ENCODE data around the gene WDR93.

WDR93 gene

GRCh38 chr15:89725064-89725463 is 34.5 kb downstream of the WDR93 start:
- H3K4me1 ChIP-seq (ENCODE audit: control insufficient read depth in 1 of 2, insufficient read depth in 2 of 2, low read length in 2 of 2), result no peaks in the 10 kb centered on the region
- H3K79me1 ChIP-seq (ENCODE audit: low read length), result no peaks in the 10 kb centered on the region
- no peak overlapping the region for H3K4me3 ChIP-seq (ENCODE audit: low read depth, low read length)
- no peak overlapping the region for H4K91ac ChIP-seq (ENCODE audit: low read depth, low read length)
- no peaks in the 10 kb centered on the region for H3K79me2 ChIP-seq (ENCODE audit: control insufficient read depth, insufficient read depth, low read length, poor library complexity)
- no peak overlapping the region for H2BK5ac ChIP-seq (ENCODE audit: low read depth, low read length, poor library complexity)
- no peak overlapping the region for H3K27ac ChIP-seq (ENCODE audit: low read depth, low read length)
- no peak overlapping the region for H3K9ac ChIP-seq (ENCODE audit: low read length)
- H2BK120ac ChIP-seq (ENCODE audit: insufficient read depth, low read length, poor library complexity), result no peak overlapping the region
- no peak overlapping the region for H2AK5ac ChIP-seq (ENCODE audit: low read length)
- no peak overlapping the region for H3K14ac ChIP-seq (ENCODE audit: low read length)
- no peak overlapping the region for H2BK12ac ChIP-seq (ENCODE audit: low read length)
- H4K12ac ChIP-seq (ENCODE audit: low read depth, low read length), result no peak overlapping the region
- no peak overlapping the region for H2AFZ ChIP-seq (ENCODE audit: insufficient read depth, low read length, poor library complexity)
- no peaks in the 10 kb centered on the region for H3K27me3 ChIP-seq (ENCODE audit: insufficient read depth, low read length)
- WGBS (ENCODE audit: extremely low coverage, insufficient coverage, insufficient read length), result no CpG with 5 or more reads among the region's 1 CpG
- H3K36me3 ChIP-seq (ENCODE audit: control insufficient read depth in 1 of 2, insufficient read depth in 2 of 2, low read length in 2 of 2), result no peaks in the 10 kb centered on the region
- H3K18ac ChIP-seq (ENCODE audit: low read length), result no peak overlapping the region
- no peak overlapping the region for H3K4me2 ChIP-seq (ENCODE audit: low read length)
- no peak overlapping the region for H3K23ac ChIP-seq (ENCODE audit: low read length)
- H3K9me3 ChIP-seq (ENCODE audit: insufficient read depth, low read depth, low read length), result peaks cover 1% of the 10 kb centered on the region
- no peak overlapping the region for H4K8ac ChIP-seq (ENCODE audit: low read depth, low read length)
- no peak for DNase-seq
- no peak overlapping the region for H3K4ac ChIP-seq (ENCODE audit: low read depth, low read length)

- H3K4me2 ChIP-seq (ENCODE audit: low read length), result no peak overlapping the region
- no peak overlapping the region for H4K8ac ChIP-seq (ENCODE audit: low read depth, low read length)
- no peak overlapping the region for H3K4me3 ChIP-seq (ENCODE audit: low read depth, low read length)
- no peaks in the 10 kb centered on the region for H3K4me1 ChIP-seq (ENCODE audit: control insufficient read depth in 1 of 2, insufficient read depth in 2 of 2, low read length in 2 of 2)
- H3K27ac ChIP-seq (ENCODE audit: low read depth, low read length), result no peak overlapping the region
- H3K9ac ChIP-seq (ENCODE audit: low read length), result no peak overlapping the region
- no peak overlapping the region for H2AFZ ChIP-seq (ENCODE audit: insufficient read depth, low read length, poor library complexity)
- H2AK5ac ChIP-seq (ENCODE audit: low read length), result no peak overlapping the region
- no peaks in the 10 kb centered on the region for H3K79me2 ChIP-seq (ENCODE audit: control insufficient read depth, insufficient read depth, low read length, poor library complexity)
- H3K23ac ChIP-seq (ENCODE audit: low read length), result no peak overlapping the region
- peak in 1 of 2 donors; percentile 10 for DNase-seq
- peaks cover 1% of the 10 kb centered on the region for H3K9me3 ChIP-seq (ENCODE audit: insufficient read depth, low read depth, low read length)
- H3K4ac ChIP-seq (ENCODE audit: low read depth, low read length), result no peak overlapping the region
- no peak overlapping the region for H2BK5ac ChIP-seq (ENCODE audit: low read depth, low read length, poor library complexity)
- no peak overlapping the region for H3K14ac ChIP-seq (ENCODE audit: low read length)
- no peaks in the 10 kb centered on the region for H3K79me1 ChIP-seq (ENCODE audit: low read length)
- H3K27me3 ChIP-seq (ENCODE audit: insufficient read depth, low read length), result no peaks in the 10 kb centered on the region
- no CpG with 5 or more reads among the region's 2 CpGs for WGBS (ENCODE audit: extremely low coverage, insufficient coverage, insufficient read length)
- no peak overlapping the region for H4K12ac ChIP-seq (ENCODE audit: low read depth, low read length)
- no peaks in the 10 kb centered on the region for H3K36me3 ChIP-seq (ENCODE audit: control insufficient read depth in 1 of 2, insufficient read depth in 2 of 2, low read length in 2 of 2)
- H2BK12ac ChIP-seq (ENCODE audit: low read length), result no peak overlapping the region
- H4K91ac ChIP-seq (ENCODE audit: low read depth, low read length), result no peak overlapping the region
- no peak overlapping the region for H3K18ac ChIP-seq (ENCODE audit: low read length)
- no peak overlapping the region for H2BK120ac ChIP-seq (ENCODE audit: insufficient read depth, low read length, poor library complexity)
Measured at GRCh38 chr15:89728254-89728653, 37.6 kb downstream of the WDR93 start.

- no peak overlapping the region for H4K12ac ChIP-seq (ENCODE audit: low read depth, low read length)
- no peak for DNase-seq
- no peaks in the 10 kb centered on the region for H3K36me3 ChIP-seq (ENCODE audit: control insufficient read depth in 1 of 2, insufficient read depth in 2 of 2, low read length in 2 of 2)
- no peak overlapping the region for H3K4me2 ChIP-seq (ENCODE audit: low read length)
- H4K91ac ChIP-seq (ENCODE audit: low read depth, low read length), result no peak overlapping the region
- H3K4me1 ChIP-seq (ENCODE audit: control insufficient read depth in 1 of 2, insufficient read depth in 2 of 2, low read length in 2 of 2), result no peaks in the 10 kb centered on the region
- no peak overlapping the region for H3K14ac ChIP-seq (ENCODE audit: low read length)
- no peak overlapping the region for H2AFZ ChIP-seq (ENCODE audit: insufficient read depth, low read length, poor library complexity)
- no peak overlapping the region for H3K18ac ChIP-seq (ENCODE audit: low read length)
- H3K4ac ChIP-seq (ENCODE audit: low read depth, low read length), result no peak overlapping the region
- H3K23ac ChIP-seq (ENCODE audit: low read length), result no peak overlapping the region
- no peaks in the 10 kb centered on the region for H3K79me1 ChIP-seq (ENCODE audit: low read length)
- no peak overlapping the region for H4K8ac ChIP-seq (ENCODE audit: low read depth, low read length)
- peaks cover 4% of the 10 kb centered on the region for H3K9me3 ChIP-seq (ENCODE audit: insufficient read depth, low read depth, low read length)
- no peak overlapping the region for H2BK5ac ChIP-seq (ENCODE audit: low read depth, low read length, poor library complexity)
- H3K4me3 ChIP-seq (ENCODE audit: low read depth, low read length), result no peak overlapping the region
- no peak overlapping the region for H2BK120ac ChIP-seq (ENCODE audit: insufficient read depth, low read length, poor library complexity)
- no peaks in the 10 kb centered on the region for H3K79me2 ChIP-seq (ENCODE audit: control insufficient read depth, insufficient read depth, low read length, poor library complexity)
- H3K27me3 ChIP-seq (ENCODE audit: insufficient read depth, low read length), result no peaks in the 10 kb centered on the region
- no peak overlapping the region for H2AK5ac ChIP-seq (ENCODE audit: low read length)
- H3K9ac ChIP-seq (ENCODE audit: low read length), result no peak overlapping the region
- no CpG with 5 or more reads among the region's 5 CpGs for WGBS (ENCODE audit: extremely low coverage, insufficient coverage, insufficient read length)
- H3K27ac ChIP-seq (ENCODE audit: low read depth, low read length), result no peak overlapping the region
- H2BK12ac ChIP-seq (ENCODE audit: low read length), result no peak overlapping the region
Measured at GRCh38 chr15:89731275-89731674, 40.7 kb downstream of the WDR93 start.

GRCh38 chr15:89732451-89733172 is 42.0 kb downstream of the WDR93 start:
- Histone ChIP-seq H3K4me1 (ENCODE audit: control insufficient read depth in 1 of 2, insufficient read depth in 2 of 2, low read length in 2 of 2) (no peaks in the 10 kb centered on the region), H4K8ac (ENCODE audit: low read depth, low read length) (no peak overlapping the region), H3K4me2 (ENCODE audit: low read length) (no peak overlapping the region), H2AK5ac (ENCODE audit: low read length) (no peak overlapping the region), H3K79me1 (ENCODE audit: low read length) (no peaks in the 10 kb centered on the region), H2BK12ac (ENCODE audit: low read length) (no peak overlapping the region), H3K36me3 (ENCODE audit: control insufficient read depth in 1 of 2, insufficient read depth in 2 of 2, low read length in 2 of 2) (no peaks in the 10 kb centered on the region), H3K79me2 (ENCODE audit: control insufficient read depth, insufficient read depth, low read length, poor library complexity) (no peaks in the 10 kb centered on the region), H2BK5ac (ENCODE audit: low read depth, low read length, poor library complexity) (no peak overlapping the region), H3K14ac (ENCODE audit: low read length) (no peak overlapping the region), H3K18ac (ENCODE audit: low read length) (no peak overlapping the region), H3K27me3 (ENCODE audit: insufficient read depth, low read length) (no peaks in the 10 kb centered on the region), H3K9me3 (ENCODE audit: insufficient read depth, low read depth, low read length) (peaks cover 3% of the 10 kb centered on the region), H3K9ac (ENCODE audit: low read length) (no peak overlapping the region), H3K27ac (ENCODE audit: low read depth, low read length) (no peak overlapping the region), H2AFZ (ENCODE audit: insufficient read depth, low read length, poor library complexity) (no peak overlapping the region), H2BK120ac (ENCODE audit: insufficient read depth, low read length, poor library complexity) (no peak overlapping the region), H3K4me3 (ENCODE audit: low read depth, low read length) (no peak overlapping the region), H3K4ac (ENCODE audit: low read depth, low read length) (no peak overlapping the region), H4K12ac (ENCODE audit: low read depth, low read length) (no peak overlapping the region), H3K23ac (ENCODE audit: low read length) (no peak overlapping the region), H4K91ac (ENCODE audit: low read depth, low read length) (no peak overlapping the region)
- WGBS (ENCODE audit: extremely low coverage, insufficient coverage, insufficient read length), result no CpG with 5 or more reads among the region's 8 CpGs
- DNase-seq, result no peak
